SU-DHL-6 (cell line): ENCODE data around the gene ACP5.

ENCODE experiments used
- H2AFZ ChIP-seq: fragments of 200-600 bp; sonication (generic); 2 replicates; pipeline ENCODE4 v1.6.1; 2014; ENCODE audit warnings: low read depth, mild to moderate bottlenecking, moderate library complexity, mixed read lengths, antibody characterized with exemption, low read length; ENCODE audit not compliant: severe bottlenecking
- H3F3A ChIP-seq: fragments of 200-600 bp; shearing (Covaris generic); 2 replicates; pipeline ENCODE4 v1.6.0; 2016; ENCODE audit warnings: antibody characterized with exemption, mild to moderate bottlenecking; ENCODE audit not compliant: insufficient read depth
- H3K27ac ChIP-seq: fragments of 200-600 bp; sonication (generic); 2 replicates; pipeline ENCODE4 v1.5.1; 2016; ENCODE audit warnings: low read depth, mild to moderate bottlenecking, low read length, moderate library complexity, mixed read lengths
- H3K27me3 ChIP-seq: fragments of 200-600 bp; sonication (generic), shearing (Covaris generic); 2 replicates; pipeline ENCODE4 v1.6.0; 2014; ENCODE audit warnings: mild to moderate bottlenecking, low read length
- H3K36me3 ChIP-seq: fragments of 200-600 bp; sonication (generic); 2 replicates; pipeline ENCODE4 v1.6.1; 2014; ENCODE audit warnings: mild to moderate bottlenecking, low read length, mixed read lengths
- H3K4me2 ChIP-seq: fragments of 300-600, 200-600 bp; shearing (Covaris generic), sonication (generic); 2 replicates; pipeline ENCODE4 v1.6.0; 2014; ENCODE audit warnings: low read length, low read depth, mild to moderate bottlenecking; ENCODE audit not compliant: poor library complexity, severe bottlenecking
- H3K4me3 ChIP-seq: fragments of 200-600 bp; sonication (generic); 2 replicates; pipeline ENCODE4 v1.5.1; 2014; ENCODE audit warnings: antibody characterized with exemption, low read length, mild to moderate bottlenecking, mixed read lengths; ENCODE audit not compliant: insufficient read depth, poor library complexity, severe bottlenecking
- H3K79me2 ChIP-seq: fragments of 200-600 bp; sonication (generic); 2 replicates; pipeline ENCODE4 v1.6.1; 2014; ENCODE audit warnings: mild to moderate bottlenecking, low read length, moderate library complexity; ENCODE audit not compliant: insufficient read depth
- H3K9ac ChIP-seq: fragments of 200-600 bp; sonication (generic); 2 replicates; pipeline ENCODE4 v1.7.0; 2014; ENCODE audit warnings: mild to moderate bottlenecking, low read length
- H3K9me2 ChIP-seq: fragments of 200-600 bp; sonication (generic); replicated peaks from 2 replicates; pipeline ENCODE4 v1.6.1; 2014; ENCODE audit warnings: low read length; ENCODE audit not compliant: insufficient read depth
- H3K9me3 ChIP-seq: fragments of 200-600 bp; sonication (generic); 2 replicates; pipeline ENCODE4 v1.6.1; 2014; ENCODE audit warnings: low read length, mixed read lengths; ENCODE audit not compliant: insufficient read depth
- H4K20me1 ChIP-seq: fragments of 200-600 bp; sonication (generic); 2 replicates; pipeline ENCODE4 v1.6.1; 2014; ENCODE audit warnings: low read depth, mild to moderate bottlenecking, antibody characterized with exemption, low read length, moderate library complexity, mixed read lengths
- CTCF ChIP-seq: fragments of 200-600 bp; sonication (generic); IDR thresholded peaks from one replicate; pipeline ENCODE4 v1.5.1; 2017; ENCODE audit warnings: antibody characterized with exemption, mild to moderate bottlenecking, low read length, moderate library complexity; ENCODE audit not compliant: insufficient read depth, poor library complexity, severe bottlenecking
- EZH2phosphoT487 ChIP-seq: fragments of 200-600 bp; sonication (generic), shearing (Covaris generic); conservative IDR thresholded peaks from 2 replicates; pipeline ENCODE4 v1.6.1; 2018; ENCODE audit warnings: mild to moderate bottlenecking, antibody characterized with exemption, low read length, moderate library complexity, mixed read lengths

Gene ACP5

GRCh38 chr19:11549386-11549953 lies 28.0 kb downstream of the ACP5 start:
- Histone ChIP-seq H2AFZ (no peak overlapping the region), H3K36me3 (no peaks in the 10 kb centered on the region), H3K9me3 (no peaks in the 10 kb centered on the region), H3K9me2 (no peaks in the 10 kb centered on the region), H3K4me3 (no peak overlapping the region), H3K27me3 (no peaks in the 10 kb centered on the region), H3K27ac (no peak overlapping the region), H3K9ac (no peak overlapping the region), H3K79me2 (no peaks in the 10 kb centered on the region), H3K4me2 (no peak overlapping the region), H3F3A (no peaks in the 10 kb centered on the region), H4K20me1 (no peaks in the 10 kb centered on the region)
- TF ChIP-seq CTCF: no peak
- no peak for TF ChIP-seq EZH2phosphoT487

GRCh38 chr19:11547929-11548700 lies 29.3 kb downstream of the ACP5 start:
- no peaks in the 10 kb centered on the region for H3K27me3 ChIP-seq
- no peak overlapping the region for H3K9ac ChIP-seq
- no peaks in the 10 kb centered on the region for H3K9me3 ChIP-seq
- no peak overlapping the region for H2AFZ ChIP-seq
- H3K9me2 ChIP-seq: no peaks in the 10 kb centered on the region
- no peak overlapping the region for H3K4me3 ChIP-seq
- H3K79me2 ChIP-seq: no peaks in the 10 kb centered on the region
- no peak overlapping the region for H3K4me2 ChIP-seq
- H4K20me1 ChIP-seq: no peaks in the 10 kb centered on the region
- no peaks in the 10 kb centered on the region for H3F3A ChIP-seq
- no peaks in the 10 kb centered on the region for H3K36me3 ChIP-seq
- no peak overlapping the region for H3K27ac ChIP-seq
- no peak for TF ChIP-seq CTCF
- no peak for TF ChIP-seq EZH2phosphoT487

GRCh38 chr19:11541238-11541637 lies 36.2 kb downstream of the ACP5 start:
- Histone ChIP-seq H3K27me3 (no peaks in the 10 kb centered on the region), H3K9ac (no peak overlapping the region), H3K4me3 (no peak overlapping the region), H3K27ac (no peak overlapping the region), H3K36me3 (no peaks in the 10 kb centered on the region), H4K20me1 (no peaks in the 10 kb centered on the region), H3K9me3 (no peaks in the 10 kb centered on the region), H2AFZ (no peak overlapping the region), H3K4me2 (no peak overlapping the region), H3K79me2 (no peaks in the 10 kb centered on the region), H3K9me2 (no peaks in the 10 kb centered on the region), H3F3A (no peaks in the 10 kb centered on the region)
- TF ChIP-seq EZH2phosphoT487 (no peak), CTCF (no peak)
